Measurements from ENCODE around the gene RBM5.
A peak's percentile ranks its signal among the peaks of the same experiment; 100 is the strongest.

RBM5 gene

GRCh38 chr3:50121072-50122032 is 32.6 kb downstream of the RBM5 start:
- DNase-seq (ENCODE audit: low read depth), result peak; percentile 42

- DNase-seq (ENCODE audit: low read depth), result no peak
Measured at GRCh38 chr3:50122071-50122470, 33.4 kb downstream of the RBM5 start.

- no peak for DNase-seq (ENCODE audit: low read depth)
Measured at GRCh38 chr3:50122661-50123391, 34.1 kb downstream of the RBM5 start.

- no peak for DNase-seq (ENCODE audit: low read depth)
Measured at GRCh38 chr3:50123394-50124051, 34.8 kb downstream of the RBM5 start.

- no peak for DNase-seq (ENCODE audit: low read depth)
Measured at GRCh38 chr3:50124052-50124799, 35.5 kb downstream of the RBM5 start.

- no peak for DNase-seq (ENCODE audit: low read depth)
Measured at GRCh38 chr3:50124800-50125178, 36.1 kb downstream of the RBM5 start.

GRCh38 chr3:50125541-50126286 is 37.0 kb downstream of the RBM5 start:
- no peak for DNase-seq (ENCODE audit: low read depth)

GRCh38 chr3:50126287-50127211 is 37.8 kb downstream of the RBM5 start:
- DNase-seq (ENCODE audit: low read depth), result no peak

- no peak for DNase-seq (ENCODE audit: low read depth)
Measured at GRCh38 chr3:50127251-50127691, 38.6 kb downstream of the RBM5 start.

- no peak for DNase-seq (ENCODE audit: low read depth)
Measured at GRCh38 chr3:50128001-50128400, 39.3 kb downstream of the RBM5 start.

- DNase-seq (ENCODE audit: low read depth), result no peak
Measured at GRCh38 chr3:50130436-50130835, 41.7 kb downstream of the RBM5 start.

- DNase-seq (ENCODE audit: low read depth), result no peak
Measured at GRCh38 chr3:50132421-50133282, 43.9 kb downstream of the RBM5 start.

GRCh38 chr3:50133283-50133615 is 44.5 kb downstream of the RBM5 start:
- DNase-seq (ENCODE audit: low read depth), result no peak

GRCh38 chr3:50134367-50134766 is 45.6 kb downstream of the RBM5 start:
- DNase-seq (ENCODE audit: low read depth), result no peak

- DNase-seq (ENCODE audit: low read depth), result no peak
Measured at GRCh38 chr3:50135964-50136363, 47.2 kb downstream of the RBM5 start.

- DNase-seq (ENCODE audit: low read depth), result no peak
Measured at GRCh38 chr3:50136714-50137405, 48.1 kb downstream of the RBM5 start.

- no peak for DNase-seq (ENCODE audit: low read depth)
Measured at GRCh38 chr3:50137531-50137930, 48.8 kb downstream of the RBM5 start.

Measured in non-pigmented ciliary epithelial cell (primary cell).